Fibroblast of lung (primary cell): ENCODE results near the gene LARP4B. TPM values are rescaled to one million over a fixed set of nuclear protein-coding genes. Genes with fewer than 3 reads are reported as not detected.
A peak's percentile ranks its signal among the peaks of the same experiment; 100 is the strongest.

Source experiments
- DNase-seq, 2 donors: peaks; one replicate each; pipeline versions ENCODE4 v3.0.0 to v3.0.0-alpha.2; 2010; ENCODE audit warnings: low read depth in 2 of 2
- H2AFZ ChIP-seq: 2 replicates; pipeline ENCODE4 v1.5.1; 2012; ENCODE audit warnings: low read length, control low read depth, inconsistent platforms
- H3K27ac ChIP-seq: 2 replicates; pipeline ENCODE4 v1.5.1; 2011; ENCODE audit warnings: low read length, control low read depth; ENCODE audit not compliant: insufficient read depth
- H3K27me3 ChIP-seq: 2 replicates; pipeline ENCODE4 v1.5.1; 2011; ENCODE audit warnings: mild to moderate bottlenecking, low read length; ENCODE audit not compliant: control insufficient read depth, insufficient read depth
- H3K36me3 ChIP-seq: 2 replicates; pipeline ENCODE4 v1.5.1; 2011; ENCODE audit warnings: low read length; ENCODE audit not compliant: control insufficient read depth, insufficient read depth
- H3K4me1 ChIP-seq: 2 replicates; pipeline ENCODE4 v1.5.1; 2011; ENCODE audit warnings: low read length; ENCODE audit not compliant: control insufficient read depth, insufficient read depth; ENCODE audit errors: extremely low read depth
- H3K4me2 ChIP-seq: 2 replicates; pipeline ENCODE4 v1.5.1; 2011; ENCODE audit warnings: low read length, control low read depth; ENCODE audit not compliant: insufficient read depth; ENCODE audit errors: extremely low read depth
- H3K4me3 ChIP-seq, 4 experiments: fragments of 200-600 bp in 1 of 4; sonication (generic) in 1 of 4; replicated peaks in 1 of 4; 2 replicates each; pipeline ENCODE4 v1.5.1; 2011 to 2016; ENCODE audit warnings: low read length in 4 of 4, low read depth in 3 of 4, mild to moderate bottlenecking in 3 of 4, control low read depth in 2 of 4, inconsistent platforms in 1 of 4, mixed read lengths in 1 of 4; ENCODE audit not compliant: insufficient read depth in 1 of 4; ENCODE audit errors: control extremely low read depth in 1 of 4
- H3K79me2 ChIP-seq: 2 replicates; pipeline ENCODE4 v1.5.1; 2012; ENCODE audit warnings: mild to moderate bottlenecking, low read length, inconsistent platforms; ENCODE audit not compliant: control insufficient read depth, insufficient read depth
- H3K9ac ChIP-seq: 2 replicates; pipeline ENCODE4 v1.5.1; 2011; ENCODE audit warnings: mild to moderate bottlenecking, low read length, control low read depth; ENCODE audit not compliant: insufficient read depth
- H3K9me3 ChIP-seq: 2 replicates; pipeline ENCODE4 v1.5.1; 2012; ENCODE audit warnings: low read depth, low read length; ENCODE audit not compliant: control insufficient read depth, insufficient read depth
- H4K20me1 ChIP-seq: 2 replicates; pipeline ENCODE4 v1.5.1; 2011; ENCODE audit warnings: low read length; ENCODE audit not compliant: control insufficient read depth, insufficient read depth; ENCODE audit errors: extremely low read depth
- CTCF ChIP-seq, 2 donors: IDR thresholded peaks in 1 of 2; conservative IDR thresholded peaks in 1 of 2; 1 replicate in 1 of 2; 2 replicates in 1 of 2; pipeline ENCODE4 v1.5.1; 2011 to 2012; ENCODE audit warnings: low read length in 2 of 2, control low read depth in 1 of 2, inconsistent platforms in 1 of 2, low read depth in 1 of 2, mild to moderate bottlenecking in 1 of 2
- EZH2 ChIP-seq: IDR thresholded peaks from 2 replicates; pipeline ENCODE4 v1.5.1; 2012; ENCODE audit warnings: low read length, control low read depth, mild to moderate bottlenecking; ENCODE audit errors: missing control alignments
- polyA minus RNA-seq: library from RNA; depleted of rRNA, polyadenylated mRNA; stranded (reverse); fragments of >200 nt; gene quantifications from 2 replicates; pipeline ENCODE4 v1.2.3, GENCODE V29; 2011; ENCODE audit warnings: low replicate concordance
- polyA plus RNA-seq, 2 donors: library from polyadenylated mRNA; depleted of rRNA in 1 of 2; stranded (reverse) in 1 of 2; unstranded in 1 of 2; fragments of >200 nt; gene quantifications; 2 replicates each; pipeline ENCODE4 v1.2.1, GENCODE V29; 2011 to 2012; ENCODE audit warnings: missing spikeins in 1 of 2
- total RNA-seq: library from RNA; depleted of rRNA; stranded (reverse); fragments of >200 nt; gene quantifications from 2 replicates; pipeline ENCODE4 v1.2.1, GENCODE V29; 2014

LARP4B gene
- total RNA-seq (19.8 and 25.4 TPM in 2 replicates), polyA plus RNA-seq (38.6 and 44.3 TPM in 2 replicates), polyA minus RNA-seq (62.4 and 81.8 TPM in 2 replicates)
- polyA plus RNA-seq (2012) = 29.7 and 30.0 TPM in 2 replicates

DNA sequence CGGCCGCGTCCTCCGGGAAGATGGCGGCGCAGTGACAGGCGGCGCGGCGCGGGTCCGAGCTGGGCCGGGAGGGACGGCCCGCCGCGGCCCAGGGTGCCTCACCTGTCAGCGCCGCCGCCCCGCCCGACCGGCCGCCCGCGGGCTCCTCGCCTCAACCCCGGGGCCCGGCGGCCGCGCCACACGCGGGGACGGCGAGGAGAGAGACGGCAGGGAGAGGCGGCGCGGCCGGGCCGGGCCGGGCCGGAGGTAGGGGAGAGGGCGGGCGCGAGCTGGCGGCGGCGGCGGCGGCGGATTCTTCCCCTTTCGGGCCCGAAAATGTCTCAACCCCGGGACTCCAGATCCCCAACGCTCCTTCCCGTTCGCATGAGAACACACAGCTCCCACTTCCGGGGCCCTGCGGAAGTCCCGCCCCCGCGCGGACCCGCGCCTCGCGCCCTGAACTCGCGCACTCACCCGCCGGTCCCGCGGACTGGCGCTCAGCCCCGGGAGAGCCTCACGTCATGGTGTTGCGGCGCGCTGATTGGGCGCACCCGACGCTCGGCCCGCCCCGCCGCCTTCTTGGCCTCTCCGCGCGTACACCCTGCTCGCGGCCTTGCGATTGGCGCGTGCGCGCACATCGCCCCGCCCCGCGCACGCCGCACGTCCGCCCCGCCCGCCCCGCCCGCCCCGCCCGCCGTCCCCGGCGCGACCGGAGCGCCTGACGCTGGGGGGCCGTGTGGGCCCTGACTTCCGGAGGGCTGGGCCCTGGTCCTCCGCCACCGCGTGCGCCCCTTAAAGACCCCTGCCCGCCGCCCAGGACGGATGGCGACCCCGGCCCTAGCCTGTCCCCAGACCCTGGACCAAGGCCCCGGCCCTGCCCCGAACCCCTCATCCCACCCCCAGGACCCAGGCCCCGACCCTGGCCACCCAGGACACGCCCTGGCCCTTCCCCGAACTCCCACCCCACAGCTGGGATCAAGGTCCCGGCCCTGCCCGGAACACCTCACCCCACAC is at the start of gene LARP4B:
Gene LARP4B (minus strand): TSS at position 380 of the 993 bp plus-strand sequence. CDS start 45,984 bp downstream, outside the sequence.
- Histone ChIP-seq H3K4me3 (peak within 1 kb of the TSS; percentile 41 to 91 (median 84)), H3K36me3 (no peaks in the 10 kb centered on the region), H3K27me3 (no peaks in the 10 kb centered on the region), H3K4me1 (no peaks in the 10 kb centered on the region), H4K20me1 (peaks cover 5% of the 10 kb centered on the region), H3K27ac (peak within 1 kb of the TSS; percentile 91), H3K9ac (peak within 1 kb of the TSS; percentile 94), H2AFZ (no peak within 1 kb of the TSS), H3K9me3 (no peaks in the 10 kb centered on the region), H3K79me2 (peaks cover 45% of the 10 kb centered on the region), H3K4me2 (peak within 1 kb of the TSS; percentile 52)
- DNase-seq = peak; percentile 97 to 98
- TF ChIP-seq CTCF (conservative IDR thresholded peaks at IDR 0.05 in 1 of 2, IDR thresholded peaks at IDR 0.05 in 1 of 2; ENCODE audit: low read depth in 1 of 2, low read length in 2 of 2) = no peak
- no peak for TF ChIP-seq EZH2

DNA sequence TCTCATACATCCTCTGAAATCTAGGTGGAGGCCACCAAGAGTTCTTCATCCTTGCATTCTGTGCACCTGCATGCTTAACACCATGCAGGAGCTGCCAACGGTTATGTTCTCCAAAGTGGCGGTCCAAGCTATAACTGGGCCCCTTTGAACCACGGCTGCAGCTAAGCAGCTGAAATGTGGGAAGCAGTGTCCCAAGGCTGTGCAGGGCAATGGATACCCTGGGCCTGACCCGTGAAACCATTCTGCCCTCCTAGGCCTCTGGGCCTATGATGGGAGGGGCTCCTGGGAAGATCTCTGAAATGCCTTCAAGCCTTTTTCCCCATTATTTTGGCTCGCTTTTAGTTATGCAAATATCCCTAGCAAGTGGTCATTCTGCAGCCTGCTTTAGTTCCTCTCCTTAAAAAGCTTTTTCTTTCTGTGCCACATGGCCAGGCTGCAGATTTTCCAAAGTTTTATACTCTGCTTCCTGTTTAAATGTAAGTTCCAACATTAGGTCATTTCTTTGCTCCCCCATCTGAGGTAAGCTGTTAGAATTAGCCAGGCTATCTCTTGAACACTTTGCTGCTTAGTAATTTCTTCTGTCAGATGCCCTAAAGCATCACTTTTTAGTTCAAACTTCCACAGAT is 49.1 kb upstream of the LARP4B start:
- no peaks in the 10 kb centered on the region for H3K4me1 ChIP-seq
- H3K4me3 ChIP-seq = no peak overlapping the region
- DNase-seq = no peak
- H3K36me3 ChIP-seq = no peaks in the 10 kb centered on the region
- H3K27me3 ChIP-seq = no peaks in the 10 kb centered on the region
- no peak overlapping the region for H3K27ac ChIP-seq
- no peaks in the 10 kb centered on the region for H3K79me2 ChIP-seq
- no peaks in the 10 kb centered on the region for H3K9me3 ChIP-seq
- no peak overlapping the region for H2AFZ ChIP-seq
- H4K20me1 ChIP-seq = no peaks in the 10 kb centered on the region
- TF ChIP-seq EZH2 (no peak), CTCF (conservative IDR thresholded peaks at IDR 0.05 in 1 of 2, IDR thresholded peaks at IDR 0.05 in 1 of 2; ENCODE audit: low read depth in 1 of 2, low read length in 2 of 2) (no peak)
- H3K4me2 ChIP-seq = no peak overlapping the region
- no peak overlapping the region for H3K9ac ChIP-seq

DNA sequence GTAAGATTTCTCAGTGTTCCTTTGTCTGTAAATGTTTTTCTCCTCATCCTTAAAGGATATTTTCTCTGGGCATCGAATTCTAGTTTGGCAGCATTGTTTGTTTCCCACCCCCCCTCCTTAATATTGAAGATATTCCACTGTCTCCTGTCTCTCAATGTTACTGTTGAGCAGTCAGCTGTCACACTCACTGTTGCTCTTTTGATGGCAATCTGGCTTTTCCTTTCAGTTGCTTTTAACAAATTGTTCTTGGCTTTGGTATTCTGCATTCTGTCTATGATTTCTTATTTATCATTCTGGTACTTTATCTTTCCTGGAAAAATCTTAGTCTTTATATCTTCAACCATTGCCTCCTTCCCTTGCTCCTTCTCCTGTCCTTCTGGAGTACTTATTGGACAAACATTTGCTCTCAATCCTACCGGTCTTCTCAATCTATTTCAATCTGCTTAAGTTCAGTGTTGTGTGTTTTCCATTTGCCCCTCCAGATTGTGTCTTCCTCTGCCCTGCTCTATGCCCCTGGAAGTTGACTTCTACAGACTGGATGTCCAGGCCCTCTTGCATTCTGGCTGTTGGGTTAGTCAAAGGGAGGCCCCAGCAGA is 47.4 kb upstream of the LARP4B start:
- Histone ChIP-seq H3K79me2 (no peaks in the 10 kb centered on the region), H4K20me1 (no peaks in the 10 kb centered on the region), H3K27ac (no peak overlapping the region), H3K36me3 (no peaks in the 10 kb centered on the region), H3K4me1 (no peaks in the 10 kb centered on the region), H3K27me3 (no peaks in the 10 kb centered on the region), H3K4me2 (no peak overlapping the region), H3K9ac (no peak overlapping the region), H3K9me3 (no peaks in the 10 kb centered on the region), H3K4me3 (no peak overlapping the region), H2AFZ (no peak overlapping the region)
- TF ChIP-seq EZH2 (no peak), CTCF (conservative IDR thresholded peaks at IDR 0.05 in 1 of 2, IDR thresholded peaks at IDR 0.05 in 1 of 2; ENCODE audit: low read depth in 1 of 2, low read length in 2 of 2) (no peak)
- peak in 1 of 2 donors; percentile 17 for DNase-seq
